RWPE2 (cell line): ENCODE measurements around the gene BICDL2.

Source experiments
- ATAC-seq: fragments of 200-7000 bp; cut with Tn5 transposase; 3 replicates; pipeline ENCODE4 v1.9.1; 2021; ENCODE audit warnings: low read depth
- DNase-seq: peaks from one replicate; pipeline ENCODE4 v3.0.0-alpha.2; 2020; ENCODE audit warnings: low spot score
- H3K27ac ChIP-seq: fragments of 450-650 bp; 2 replicates; pipeline ENCODE4 v1.5.1; 2017; ENCODE audit warnings: mild to moderate bottlenecking; ENCODE audit not compliant: poor library complexity, severe bottlenecking
- H3K27me3 ChIP-seq: fragments of 250-450 bp; sonication (Bioruptor Pico); 2 replicates; pipeline ENCODE4 v1.5.1; 2021; ENCODE audit warnings: mild to moderate bottlenecking, moderate library complexity; ENCODE audit not compliant: insufficient read depth, poor library complexity, severe bottlenecking
- H3K36me3 ChIP-seq: fragments of 250-450 bp; sonication (Bioruptor Pico); 2 replicates; pipeline ENCODE4 v1.5.1; 2020; ENCODE audit warnings: low read depth, mild to moderate bottlenecking, moderate library complexity
- H3K4me1 ChIP-seq: fragments of 250-450 bp; sonication (Bioruptor Pico); 2 replicates; pipeline ENCODE4 v1.5.1; 2021; ENCODE audit warnings: mild to moderate bottlenecking, moderate library complexity; ENCODE audit not compliant: insufficient read depth, poor library complexity, severe bottlenecking
- H3K4me3 ChIP-seq: fragments of 250-450 bp; sonication (Bioruptor Pico); 2 replicates; pipeline ENCODE4 v1.5.1; 2021; ENCODE audit warnings: mild to moderate bottlenecking, moderate library complexity; ENCODE audit not compliant: severe bottlenecking
- H3K9me3 ChIP-seq: fragments of 250-450 bp; sonication (Bioruptor Pico); 2 replicates; pipeline ENCODE4 v1.5.1; 2021; ENCODE audit warnings: mild to moderate bottlenecking, moderate library complexity; ENCODE audit not compliant: severe bottlenecking
- CTCF ChIP-seq: fragments of 450-650 bp; IDR thresholded peaks from one replicate; pipeline ENCODE4 v1.5.1; 2017; ENCODE audit warnings: mild to moderate bottlenecking, moderate library complexity; ENCODE audit not compliant: poor library complexity, severe bottlenecking

The BICDL2 gene

GRCh38 chr16:3007059-3007956 is 29.4 kb downstream of the BICDL2 start:
- H3K4me1 ChIP-seq = peaks cover 13% of the 10 kb centered on the region
- no peak overlapping the region for H3K4me3 ChIP-seq
- no peaks in the 10 kb centered on the region for H3K36me3 ChIP-seq
- ATAC-seq (no peak), DNase-seq (no peak)
- no peak for TF ChIP-seq CTCF
- no peak overlapping the region for H3K27ac ChIP-seq
- H3K27me3 ChIP-seq = no peaks in the 10 kb centered on the region
- no peaks in the 10 kb centered on the region for H3K9me3 ChIP-seq

- ATAC-seq = no peak
- H3K4me1 ChIP-seq = peaks cover 8% of the 10 kb centered on the region
- peak overlapping the region; percentile 52 for H3K27ac ChIP-seq
- H3K9me3 ChIP-seq = no peaks in the 10 kb centered on the region
- H3K27me3 ChIP-seq = no peaks in the 10 kb centered on the region
- no peak for TF ChIP-seq CTCF
- H3K4me3 ChIP-seq = peak overlapping the region; percentile 31
- no peak for DNase-seq
- H3K36me3 ChIP-seq = no peaks in the 10 kb centered on the region
These were observed 31.9 kb downstream of the BICDL2 start for GRCh38 chr16:3004781-3005284.

- TF ChIP-seq CTCF = no peak
- no peaks in the 10 kb centered on the region for H3K9me3 ChIP-seq
- H3K4me3 ChIP-seq = peak overlapping the region; percentile 48
- no peaks in the 10 kb centered on the region for H3K36me3 ChIP-seq
- ATAC-seq = no peak
- H3K4me1 ChIP-seq = peaks cover 3% of the 10 kb centered on the region
- no peaks in the 10 kb centered on the region for H3K27me3 ChIP-seq
- H3K27ac ChIP-seq = peak overlapping the region; percentile 52
- DNase-seq = no peak
These were observed 32.4 kb downstream of the BICDL2 start for GRCh38 chr16:3004319-3004718.

GRCh38 chr16:3003582-3004270 is 33.0 kb downstream of the BICDL2 start:
- DNase-seq = peak; percentile 99
- Histone ChIP-seq H3K9me3 (no peaks in the 10 kb centered on the region), H3K4me3 (peak overlapping the region; percentile 48), H3K27ac (peak overlapping the region; percentile 52), H3K36me3 (no peaks in the 10 kb centered on the region), H3K4me1 (no peaks in the 10 kb centered on the region), H3K27me3 (no peaks in the 10 kb centered on the region)
- peak; percentile 95 for TF ChIP-seq CTCF
- peak; percentile 96 for ATAC-seq
